CD4-positive, CD25-positive, alpha-beta regulatory T cell (primary cell): ENCODE results near the gene CP. TPM values are rescaled to one million over a fixed set of nuclear protein-coding genes. Genes with fewer than 3 reads are reported as not detected.

Experiments
- ATAC-seq, 2 donors: fragments of 150-1000 bp; cut with Tn5 transposase; one replicate each; pipeline ENCODE4 v1.10.0; 2021; ENCODE audit warnings: low read depth in 2 of 2, moderate number of reproducible peaks in 2 of 2, moderate library complexity in 1 of 2
- DNase-seq, 3 donors: peaks; one replicate each; pipeline versions ENCODE4 v3.0.0 to v3.0.0-alpha.2; 2012 to 2022; ENCODE audit warnings: mixed read lengths in 1 of 3
- H3K27ac ChIP-seq: one replicate; pipeline ENCODE4 v1.7.0; 2013; ENCODE audit warnings: mild to moderate bottlenecking, low read length; ENCODE audit not compliant: insufficient read depth, poor library complexity, severe bottlenecking
- H3K27me3 ChIP-seq: one replicate; pipeline ENCODE4 v1.7.0; 2013; ENCODE audit warnings: low read length; ENCODE audit not compliant: control insufficient read depth, insufficient read depth
- H3K36me3 ChIP-seq: one replicate; pipeline ENCODE4 v1.7.0; 2013; ENCODE audit warnings: mild to moderate bottlenecking, low read length, moderate library complexity; ENCODE audit not compliant: control insufficient read depth, insufficient read depth
- H3K4me1 ChIP-seq: 2 replicates; pipeline ENCODE4 v1.7.0; 2013; ENCODE audit warnings: mild to moderate bottlenecking, low read length; ENCODE audit not compliant: insufficient read depth, control insufficient read depth, poor library complexity, severe bottlenecking
- H3K4me3 ChIP-seq: one replicate; pipeline ENCODE4 v1.7.0; 2013; ENCODE audit warnings: low read depth, mild to moderate bottlenecking, low read length, moderate library complexity
- H3K9me3 ChIP-seq, 2 experiments: 1 replicate in 1 of 2; 2 replicates in 1 of 2; pipeline ENCODE4 v1.7.0; 2013; ENCODE audit warnings: low read length in 2 of 2, mild to moderate bottlenecking in 1 of 2, moderate library complexity in 1 of 2; ENCODE audit not compliant: control insufficient read depth in 2 of 2
- H3K27ac Mint-ChIP-seq, 3 donors: one replicate each; pipeline ENCODE4 v1.8.0; 2020 to 2022; ENCODE audit warnings: mild to moderate bottlenecking in 3 of 3, mixed read lengths in 3 of 3, moderate library complexity in 2 of 3
- H3K27me3 Mint-ChIP-seq: one replicate; pipeline ENCODE4 v1.8.0; 2022; ENCODE audit warnings: mild to moderate bottlenecking, mixed read lengths
- H3K36me3 Mint-ChIP-seq: one replicate; pipeline ENCODE4 v1.8.0; 2020; ENCODE audit warnings: mixed read lengths
- H3K4me1 Mint-ChIP-seq, 4 donors: one replicate each; pipeline ENCODE4 v1.8.0; 2020 to 2022; ENCODE audit warnings: mixed read lengths in 4 of 4, mild to moderate bottlenecking in 1 of 4
- H3K4me3 Mint-ChIP-seq, 4 donors: one replicate each; pipeline ENCODE4 v1.8.0; 2020 to 2022; ENCODE audit warnings: mild to moderate bottlenecking in 4 of 4, mixed read lengths in 4 of 4, moderate library complexity in 3 of 4
- H3K9me3 Mint-ChIP-seq, 7 donors: one replicate each; pipeline ENCODE4 v1.8.0; 2020 to 2022; ENCODE audit warnings: mixed read lengths in 7 of 7, mild to moderate bottlenecking in 3 of 7, moderate library complexity in 2 of 7
- polyA plus RNA-seq, 4 donors: library from polyadenylated mRNA; unstranded; fragments of 300-500 nt; fragmentation: Illumina TruSeq; gene quantifications; one replicate each; pipeline ENCODE4 v1.2.3, GENCODE V29; 2021
- total RNA-seq: library from RNA; stranded (reverse); gene quantifications from one replicate; pipeline ENCODE4 v1.2.3, GENCODE V29; 2022

Gene CP
- total and polyA plus RNA-seq, 5 donors from 2014 or later = 0.08 to 0.44 (median 0.15) TPM; not detected in 2

DNA sequence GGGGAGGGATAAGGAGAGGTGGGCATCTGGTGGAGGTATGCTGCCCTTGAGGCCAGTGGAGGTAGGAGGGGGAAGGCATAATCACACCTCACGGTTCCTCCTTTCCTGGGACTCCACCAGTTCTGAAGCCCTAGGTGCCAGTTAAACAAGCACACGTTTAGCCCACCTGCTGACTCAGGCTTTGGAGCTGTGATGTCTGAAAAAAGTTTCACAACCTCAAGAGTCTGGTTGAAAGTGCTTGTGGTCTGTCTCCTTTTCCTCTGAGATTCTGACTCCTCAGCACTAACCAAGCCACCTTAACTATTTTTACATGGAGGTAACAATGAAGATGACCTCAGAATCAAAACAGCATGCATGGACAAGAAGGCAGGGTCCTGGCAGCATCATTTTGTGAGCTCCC, 69.2 kb downstream of the CP start:
- DNase-seq = peak in 1 of 3 donors; percentile 25

GRCh38 chr3:149151843-149152242, 69.8 kb downstream of the CP start:
- DNase-seq (no peak), ATAC-seq (no peak)
- Mint-ChIP-seq H3K4me1 (peaks cover 4 to 14% (median 6%) of the 10 kb centered on the region in 4 donors), H3K4me3 (no peak overlapping the region), H3K27me3 (no peaks in the 10 kb centered on the region), H3K9me3 (no peaks in the 10 kb centered on the region), H3K36me3 (peaks cover 45% of the 10 kb centered on the region), H3K27ac (peak overlapping the region in 2 of 3 donors; percentile 16 to 60)
- Histone ChIP-seq H3K4me3 (no peak overlapping the region), H3K27ac (no peak overlapping the region), H3K9me3 (no peaks in the 10 kb centered on the region), H3K4me1 (peaks cover 4% of the 10 kb centered on the region), H3K36me3 (peaks cover 48% of the 10 kb centered on the region), H3K27me3 (no peaks in the 10 kb centered on the region)

More for the DNA sequence above, 69.2 kb downstream of the CP start:
- Mint-ChIP-seq H3K4me1 (peaks cover 4 to 14% (median 6%) of the 10 kb centered on the region in 4 donors), H3K4me3 (no peak overlapping the region), H3K27me3 (no peaks in the 10 kb centered on the region), H3K9me3 (no peaks in the 10 kb centered on the region), H3K36me3 (peaks cover 48% of the 10 kb centered on the region), H3K27ac (peak overlapping the region in 2 of 3 donors; percentile 22 to 84)
- Histone ChIP-seq H3K4me3 (no peak overlapping the region), H3K36me3 (peaks cover 49% of the 10 kb centered on the region), H3K4me1 (peaks cover 4% of the 10 kb centered on the region), H3K27me3 (no peaks in the 10 kb centered on the region), H3K27ac (no peak overlapping the region), H3K9me3 (no peaks in the 10 kb centered on the region)
- no peak for ATAC-seq

GRCh38 chr3:149150436-149150835, 71.2 kb downstream of the CP start:
- H3K36me3 ChIP-seq = peaks cover 39% of the 10 kb centered on the region
- H3K36me3 Mint-ChIP-seq = peaks cover 34% of the 10 kb centered on the region
- H3K4me1 Mint-ChIP-seq = peaks cover 4 to 14% (median 6%) of the 10 kb centered on the region in 4 donors

DNA sequence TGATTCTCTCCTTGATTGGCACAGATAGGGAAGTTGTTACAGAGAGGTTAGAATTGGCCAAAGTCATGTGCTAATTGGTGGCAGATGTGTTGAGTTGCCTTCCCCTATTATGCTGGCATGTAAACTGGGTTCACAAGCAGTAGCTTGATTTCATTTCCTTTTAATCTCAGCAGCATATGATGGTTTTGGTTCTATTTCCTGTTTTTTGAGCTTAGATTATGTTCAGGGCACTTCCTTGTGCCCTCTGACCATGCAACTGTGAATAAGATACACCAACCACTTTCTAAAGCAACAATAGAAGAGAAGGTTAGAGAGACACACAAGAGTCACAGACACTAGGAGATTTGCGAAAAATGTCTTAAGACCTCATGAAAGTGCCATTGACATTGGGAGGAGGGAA, 75.7 kb downstream of the CP start:
- peak overlapping the region; percentile 40 for H3K4me3 ChIP-seq
- H3K9me3 ChIP-seq = no peaks in the 10 kb centered on the region
- ATAC-seq (peak; percentile 82 to 85), DNase-seq (peak in 2 of 3 donors; percentile 17 to 62)
- H3K4me1 ChIP-seq = peaks cover 18% of the 10 kb centered on the region
- no peaks in the 10 kb centered on the region for H3K27me3 Mint-ChIP-seq
- peak overlapping the region; percentile 55 for H3K27ac ChIP-seq
- H3K36me3 Mint-ChIP-seq = peaks cover 20% of the 10 kb centered on the region
- H3K9me3 Mint-ChIP-seq = no peaks in the 10 kb centered on the region
- H3K4me1 Mint-ChIP-seq = peaks cover 0 to 18% (median 11%) of the 10 kb centered on the region in 4 donors
- no peaks in the 10 kb centered on the region for H3K27me3 ChIP-seq
- H3K36me3 ChIP-seq = peaks cover 26% of the 10 kb centered on the region
- no peak overlapping the region for H3K4me3 Mint-ChIP-seq
- H3K27ac Mint-ChIP-seq = no peak overlapping the region

More at GRCh38 chr3:149150436-149150835, 71.2 kb downstream of the CP start:
- H3K9me3 ChIP-seq = no peaks in the 10 kb centered on the region
- no peak overlapping the region for H3K4me3 ChIP-seq
- DNase-seq (no peak), ATAC-seq (no peak)
- H3K9me3 Mint-ChIP-seq = no peaks in the 10 kb centered on the region
- peak overlapping the region in 1 of 3 donors; percentile 47 for H3K27ac Mint-ChIP-seq
- H3K4me3 Mint-ChIP-seq = no peak overlapping the region
- H3K27me3 Mint-ChIP-seq = no peaks in the 10 kb centered on the region
- H3K27me3 ChIP-seq = no peaks in the 10 kb centered on the region
- no peak overlapping the region for H3K27ac ChIP-seq
- peaks cover 15% of the 10 kb centered on the region for H3K4me1 ChIP-seq

DNA sequence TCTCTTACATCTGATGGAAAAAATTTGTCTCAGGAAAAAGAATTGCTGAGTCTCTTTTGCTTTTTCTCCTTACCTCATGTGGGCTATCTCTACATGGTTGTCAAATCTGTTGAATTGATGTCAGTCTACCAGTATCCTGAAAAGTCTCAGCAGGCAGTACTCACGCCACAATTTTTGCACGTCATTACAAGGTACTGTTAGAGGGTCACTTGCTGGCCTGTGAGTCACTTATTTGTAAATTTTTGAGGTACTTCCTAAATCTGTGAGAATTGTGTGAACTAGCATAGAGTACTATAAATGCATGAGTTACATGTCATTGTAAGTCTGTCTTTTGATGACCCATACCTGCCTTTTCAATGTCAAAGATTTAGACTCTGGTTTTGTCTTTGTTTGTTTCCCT, 76.3 kb downstream of the CP start:
- Mint-ChIP-seq H3K27me3 (no peaks in the 10 kb centered on the region), H3K4me1 (peaks cover 0 to 21% (median 12%) of the 10 kb centered on the region in 4 donors), H3K9me3 (no peaks in the 10 kb centered on the region), H3K27ac (peak overlapping the region in 1 of 3 donors; percentile 47), H3K36me3 (peaks cover 21% of the 10 kb centered on the region), H3K4me3 (peak overlapping the region in 1 of 4 donors; percentile 7)
- Histone ChIP-seq H3K36me3 (peaks cover 26% of the 10 kb centered on the region), H3K27ac (peak overlapping the region; percentile 55), H3K4me3 (peak overlapping the region; percentile 40), H3K27me3 (no peaks in the 10 kb centered on the region), H3K9me3 (no peaks in the 10 kb centered on the region), H3K4me1 (peaks cover 18% of the 10 kb centered on the region)
- DNase-seq (no peak), ATAC-seq (no peak)

DNA sequence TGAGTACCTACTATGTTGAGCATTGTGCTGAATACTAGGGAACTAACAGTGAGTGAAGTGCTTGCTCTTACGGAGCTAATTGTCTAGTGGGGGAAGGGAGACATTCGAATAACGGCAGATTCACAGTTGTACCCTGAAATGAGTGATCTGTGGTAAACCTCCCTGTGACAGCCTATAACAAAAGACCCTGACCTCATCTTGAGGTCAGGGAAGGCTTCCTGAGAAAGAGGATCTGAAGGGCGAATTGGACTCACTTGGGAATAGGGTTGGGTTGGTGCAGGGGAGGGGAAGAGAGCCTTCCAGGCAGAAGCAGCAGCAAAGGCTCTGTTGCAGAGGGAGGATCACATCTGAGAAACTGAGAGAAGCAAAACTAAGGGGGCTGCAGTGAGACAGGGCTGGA, 78.9 kb downstream of the CP start:
- Histone ChIP-seq H3K9me3 (no peaks in the 10 kb centered on the region), H3K36me3 (peaks cover 18% of the 10 kb centered on the region), H3K4me3 (no peak overlapping the region), H3K27ac (no peak overlapping the region), H3K27me3 (no peaks in the 10 kb centered on the region), H3K4me1 (peaks cover 18% of the 10 kb centered on the region)
- no peaks in the 10 kb centered on the region for H3K27me3 Mint-ChIP-seq
- H3K4me1 Mint-ChIP-seq = peaks cover 6 to 34% (median 20%) of the 10 kb centered on the region in 4 donors
- no peaks in the 10 kb centered on the region for H3K9me3 Mint-ChIP-seq
- no peak overlapping the region for H3K4me3 Mint-ChIP-seq
- H3K36me3 Mint-ChIP-seq = peaks cover 14% of the 10 kb centered on the region
- ATAC-seq = no peak
- H3K27ac Mint-ChIP-seq = peak overlapping the region in 1 of 3 donors; percentile 17
- no peak for DNase-seq

- no peaks in the 10 kb centered on the region for H3K9me3 ChIP-seq
- H3K4me3 Mint-ChIP-seq = no peak overlapping the region
- H3K27me3 Mint-ChIP-seq = no peaks in the 10 kb centered on the region
- peaks cover 5% of the 10 kb centered on the region for H3K36me3 ChIP-seq
- H3K27me3 ChIP-seq = no peaks in the 10 kb centered on the region
- DNase-seq (no peak), ATAC-seq (no peak)
- H3K36me3 Mint-ChIP-seq = peaks cover 12% of the 10 kb centered on the region
- no peak overlapping the region for H3K27ac Mint-ChIP-seq
- peaks cover 37 to 71% (median 55%) of the 10 kb centered on the region in 4 donors for H3K4me1 Mint-ChIP-seq
- H3K4me1 ChIP-seq = peaks cover 24% of the 10 kb centered on the region
- no peak overlapping the region for H3K4me3 ChIP-seq
- H3K27ac ChIP-seq = no peak overlapping the region
- H3K9me3 Mint-ChIP-seq = peaks cover 0 to 1% (median 0%) of the 10 kb centered on the region in 7 donors
These were observed 87.1 kb downstream of the CP start for GRCh38 chr3:149134575-149134974.

- DNase-seq = no peak
These were observed 90.0 kb downstream of the CP start for GRCh38 chr3:149131589-149131988.

More at GRCh38 chr3:149131589-149131988, 90.0 kb downstream of the CP start:
- peak overlapping the region; percentile 72 to 94 (median 93) for H3K27ac Mint-ChIP-seq
- H3K36me3 ChIP-seq = peaks cover 5% of the 10 kb centered on the region
- H3K27me3 Mint-ChIP-seq = peaks cover 12% of the 10 kb centered on the region
- peak overlapping the region; percentile 93 to 96 (median 94) for H3K4me3 Mint-ChIP-seq
- peaks cover 33% of the 10 kb centered on the region for H3K4me1 ChIP-seq
- H3K4me1 Mint-ChIP-seq = peaks cover 25 to 63% (median 53%) of the 10 kb centered on the region in 4 donors
- H3K27ac ChIP-seq = peak overlapping the region; percentile 39
- peaks cover 2% of the 10 kb centered on the region for H3K27me3 ChIP-seq
- H3K36me3 Mint-ChIP-seq = peaks cover 12% of the 10 kb centered on the region
- peak overlapping the region; percentile 87 for H3K4me3 ChIP-seq
- H3K9me3 Mint-ChIP-seq = peaks cover 0 to 1% (median 0%) of the 10 kb centered on the region in 7 donors
- ATAC-seq = no peak
- no peaks in the 10 kb centered on the region for H3K9me3 ChIP-seq
